CD4-positive, alpha-beta T cell treated with Interleukin-15 for 4 hours (primary cell): Measurements from ENCODE around the gene ABCA1.
"Not testable (repeated sequence)": the region's sequence is repeated elsewhere in the genome, so short reads cannot be mapped to it uniquely, and the experiment has no call there.

Experiments
- DNase-seq: peaks from one replicate; pipeline ENCODE4 v3.0.0-alpha.2; 2020; ENCODE audit warnings: low spot score

The ABCA1 gene

DNA sequence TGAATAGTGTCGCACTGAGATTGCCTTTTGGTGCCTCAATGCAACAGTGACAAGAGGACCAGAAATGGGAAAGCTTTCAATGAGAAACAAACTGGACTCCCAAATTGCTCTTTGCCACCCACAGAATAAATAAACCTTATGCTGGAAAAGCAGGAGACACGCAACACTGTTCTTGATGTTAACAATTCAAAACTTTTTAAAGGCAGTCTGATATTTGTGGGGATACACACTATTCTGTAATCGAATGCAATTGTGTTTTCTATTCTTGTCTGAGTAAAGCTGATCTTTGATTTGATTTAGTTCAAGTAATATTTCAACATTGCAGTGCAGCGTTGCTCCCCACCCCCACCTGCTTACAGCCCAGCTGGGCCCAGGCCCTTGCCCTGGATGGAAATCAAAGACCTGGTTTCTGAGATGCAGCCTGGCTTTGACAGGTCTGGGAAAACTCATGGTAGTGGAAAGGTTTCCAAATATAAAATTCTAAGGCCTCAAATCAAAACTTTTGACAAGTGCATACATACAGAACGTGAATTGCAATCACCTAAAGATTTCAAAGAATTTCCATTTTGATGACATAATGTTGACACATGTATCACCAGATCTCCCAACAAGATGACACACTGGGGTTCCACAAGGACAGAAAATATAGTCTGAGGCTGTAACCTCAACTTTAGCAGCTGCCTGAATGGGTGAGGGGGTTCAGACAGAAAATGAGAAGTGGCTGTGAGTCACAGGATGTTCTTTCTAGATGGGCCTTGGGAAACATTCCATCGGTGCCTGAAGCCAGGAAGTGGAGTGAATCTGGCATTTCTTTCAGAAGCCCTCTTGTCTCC, 55.1 kb downstream of the ABCA1 start:
- no peak for DNase-seq

DNA sequence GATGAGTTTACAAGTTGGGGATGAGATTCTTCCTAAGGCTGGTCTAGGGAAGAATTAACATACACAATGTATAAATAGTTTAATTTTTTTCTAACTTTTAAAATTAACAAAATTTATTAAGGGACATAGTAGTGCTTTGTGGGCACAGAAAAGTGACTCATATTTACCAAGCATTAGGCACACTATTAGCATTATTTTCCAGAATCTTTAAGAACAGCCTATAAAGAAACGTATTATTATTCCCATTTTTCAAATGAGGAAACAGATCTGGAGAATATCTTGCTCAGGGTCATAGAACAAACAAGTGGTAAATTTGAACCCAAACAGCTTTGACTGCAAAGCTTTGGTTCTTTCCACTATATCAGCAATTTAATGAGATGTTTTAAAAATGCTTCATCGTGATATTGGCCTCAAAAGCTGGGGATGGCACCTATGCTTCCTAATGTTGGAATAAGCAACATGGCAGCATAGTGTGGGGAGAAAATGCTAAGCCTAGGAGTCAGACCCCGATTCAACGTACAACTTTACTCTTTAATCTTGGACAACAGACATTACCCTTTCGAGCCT, 55.9 kb downstream of the ABCA1 start:
- DNase-seq = no peak

DNA sequence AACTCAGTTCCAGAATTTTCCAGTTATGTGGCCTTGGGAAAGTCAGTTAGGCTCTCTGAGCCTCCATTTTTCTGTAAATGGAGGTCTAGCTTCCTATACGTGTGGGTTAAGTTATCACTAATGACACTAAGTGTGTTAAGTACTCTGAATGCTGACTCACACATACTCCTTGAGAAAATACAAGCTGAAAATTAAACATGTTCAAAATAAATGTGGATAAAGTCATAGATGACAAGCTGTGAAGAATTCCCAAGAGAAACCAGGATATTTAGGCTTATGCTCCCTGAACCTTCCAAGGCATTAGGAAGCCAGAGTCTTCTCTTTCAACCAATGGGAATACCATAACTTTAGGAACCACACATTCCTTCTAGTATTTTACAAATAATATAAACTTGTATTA, 58.1 kb downstream of the ABCA1 start:
- no peak for DNase-seq

DNA sequence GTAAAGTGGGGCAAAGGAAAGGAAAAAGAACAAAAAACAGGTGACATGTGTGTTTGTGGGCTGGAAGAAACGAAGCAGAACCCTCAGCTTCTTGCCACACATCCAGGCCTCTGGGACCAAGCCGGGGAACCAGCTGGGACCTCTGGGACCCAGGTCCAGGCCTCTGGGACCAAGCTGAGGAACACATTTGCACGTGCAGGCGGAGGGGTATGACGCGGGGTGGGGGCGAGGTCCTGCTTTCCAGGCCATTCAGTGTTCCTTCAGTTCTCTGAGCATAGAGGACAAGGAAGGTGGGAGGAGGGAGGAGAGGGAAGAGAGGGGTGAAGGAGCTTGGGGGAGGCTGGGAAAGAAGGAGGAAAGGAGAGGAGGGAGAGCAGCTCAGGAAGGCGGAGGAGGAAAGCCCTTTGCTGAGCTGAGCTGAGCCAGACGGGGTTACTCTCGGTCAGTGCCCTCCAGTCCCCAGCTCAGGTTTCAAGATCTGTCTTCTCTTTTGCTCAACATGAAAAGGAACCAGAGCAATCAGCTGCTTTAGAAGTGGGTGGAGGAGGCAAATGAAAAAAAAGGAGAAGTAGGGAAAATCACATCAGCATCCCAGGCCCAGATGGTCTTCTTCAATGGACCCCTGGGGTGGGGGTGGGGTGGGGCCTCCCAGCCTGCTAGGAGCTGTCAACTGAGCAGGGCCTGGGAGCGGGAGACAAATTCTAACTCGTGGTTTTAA, 59.1 kb downstream of the ABCA1 start:
- DNase-seq = no peak

DNA sequence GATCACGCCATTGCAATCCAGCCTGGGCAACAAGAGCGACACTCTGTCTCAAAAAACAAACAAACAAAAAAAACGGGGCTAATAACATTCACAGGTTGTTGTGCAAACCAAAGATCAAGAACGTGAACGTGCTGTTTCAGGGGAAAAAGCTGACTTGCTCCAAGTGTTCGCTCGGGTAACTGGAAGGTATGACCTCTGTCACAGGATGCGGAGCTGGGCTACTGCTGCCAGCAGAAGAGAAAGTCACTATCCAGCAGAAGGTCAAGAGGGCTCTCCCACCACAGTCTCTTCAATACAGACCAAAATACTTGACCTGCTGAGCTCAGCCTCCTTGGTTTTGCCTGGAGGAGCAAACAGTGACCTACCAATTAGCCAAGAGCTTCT, 59.7 kb downstream of the ABCA1 start:
- DNase-seq = no peak

DNA sequence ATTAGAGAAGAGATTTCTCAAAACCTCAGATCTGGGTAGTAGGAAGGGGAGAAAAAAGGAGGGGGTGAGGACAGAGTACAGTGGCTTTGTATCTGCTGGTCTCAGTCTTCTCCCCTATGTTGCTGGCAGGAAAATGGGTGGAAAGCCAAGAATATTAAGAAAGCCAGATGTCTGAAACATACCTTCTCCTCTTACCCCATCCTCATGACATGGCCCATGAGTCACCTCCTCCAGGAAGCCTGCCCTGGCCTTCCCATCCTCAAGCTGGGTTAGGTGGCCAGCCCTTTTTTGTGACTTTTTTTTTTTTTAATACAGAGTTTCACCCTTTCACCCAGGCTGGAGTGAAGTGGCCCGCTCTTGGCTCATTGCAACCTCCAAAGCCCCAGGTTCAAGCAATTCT, 61.8 kb downstream of the ABCA1 start:
- DNase-seq = no peak

DNA sequence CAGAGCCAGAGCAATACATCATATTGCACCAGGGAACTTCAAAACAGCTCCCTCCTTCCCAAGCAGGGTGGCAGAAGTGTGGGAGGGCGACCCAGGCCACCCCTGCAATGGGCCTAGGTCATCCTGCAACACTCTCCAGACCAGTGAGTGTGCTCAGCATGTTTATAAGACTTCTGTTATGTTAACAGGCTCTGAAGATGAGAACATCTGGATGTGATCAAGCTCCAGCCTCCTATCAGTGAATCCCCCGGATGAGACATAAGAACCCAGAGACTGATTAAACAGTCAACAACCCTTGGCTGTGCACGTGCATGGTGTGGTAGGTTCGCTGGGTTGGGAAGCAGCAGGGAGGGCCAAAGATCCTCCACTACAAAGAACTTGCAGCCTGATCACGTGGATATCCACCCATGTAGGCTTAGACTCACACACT, 63.3 kb downstream of the ABCA1 start:
- DNase-seq = no peak

DNA sequence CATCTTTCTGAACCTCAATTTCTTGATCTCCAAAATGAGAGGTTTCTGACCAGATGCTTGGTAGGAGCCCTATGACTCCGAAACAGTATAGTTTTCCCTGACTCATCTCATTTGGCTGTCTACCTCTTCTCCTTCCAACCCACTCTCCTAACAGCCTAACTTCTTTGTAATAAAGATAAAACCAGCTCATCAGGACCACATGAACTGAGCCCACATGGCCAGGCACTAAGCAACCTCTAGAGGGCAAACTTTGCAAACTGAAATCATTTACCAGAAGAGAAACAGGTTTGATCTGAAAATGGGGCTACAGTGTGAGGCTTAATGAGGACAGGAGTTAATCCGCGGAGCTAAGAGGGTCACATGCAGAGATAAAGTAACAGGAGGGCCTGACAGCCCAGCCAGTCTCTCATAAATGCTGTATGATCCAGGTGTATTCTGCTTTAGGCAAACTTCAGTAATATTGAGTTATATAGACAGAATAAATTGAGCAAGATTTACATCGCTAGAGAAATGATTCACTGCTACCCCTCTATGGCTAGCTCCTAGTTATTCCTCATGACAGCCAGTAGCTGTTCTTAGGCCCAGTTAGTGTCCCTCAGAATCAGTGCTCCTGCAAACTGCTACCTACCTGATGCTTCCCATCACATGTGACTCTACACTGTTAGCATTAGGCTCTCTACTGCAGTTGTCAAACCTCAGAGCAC, 64.6 kb downstream of the ABCA1 start:
- peak; percentile 65 for DNase-seq

DNA sequence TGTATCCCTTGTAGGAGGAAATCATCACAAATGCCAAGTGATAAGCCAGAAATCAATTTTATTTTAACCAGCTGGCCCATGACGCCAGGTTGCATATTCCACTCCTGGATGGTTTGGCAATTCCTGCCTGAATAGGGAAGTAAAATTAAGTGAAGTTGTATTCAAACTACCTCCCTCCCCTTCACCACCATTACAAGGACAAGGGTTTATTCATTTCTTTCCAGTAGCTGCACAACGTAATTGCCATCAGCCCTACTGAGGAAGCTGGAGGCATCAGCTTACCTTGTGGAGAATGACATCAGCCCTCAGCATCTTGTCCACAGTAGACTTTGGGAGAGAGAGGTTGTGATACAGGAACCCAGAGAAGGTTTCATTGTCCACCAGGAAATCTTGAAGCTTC, 66.6 kb downstream of the ABCA1 start:
- no peak for DNase-seq

DNA sequence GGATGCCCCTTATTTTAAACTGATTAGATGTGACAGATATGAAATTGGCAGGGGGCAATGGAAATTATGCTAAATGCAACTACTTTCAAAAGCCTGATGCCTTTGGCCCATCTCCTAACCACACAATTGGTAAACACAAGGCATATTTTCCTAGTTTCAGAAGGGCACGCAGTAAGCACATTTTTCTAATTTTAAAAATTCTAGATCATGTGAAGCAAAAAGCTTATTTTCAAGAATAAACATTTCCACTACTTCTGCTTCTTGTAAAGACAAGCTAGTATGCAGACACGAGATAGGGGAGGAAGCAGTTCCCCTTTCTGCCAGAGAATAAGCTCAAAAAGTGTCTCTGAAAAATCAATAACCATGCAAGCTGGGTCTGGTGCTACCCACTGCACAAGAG, 67.7 kb downstream of the ABCA1 start:
- no peak for DNase-seq

DNA sequence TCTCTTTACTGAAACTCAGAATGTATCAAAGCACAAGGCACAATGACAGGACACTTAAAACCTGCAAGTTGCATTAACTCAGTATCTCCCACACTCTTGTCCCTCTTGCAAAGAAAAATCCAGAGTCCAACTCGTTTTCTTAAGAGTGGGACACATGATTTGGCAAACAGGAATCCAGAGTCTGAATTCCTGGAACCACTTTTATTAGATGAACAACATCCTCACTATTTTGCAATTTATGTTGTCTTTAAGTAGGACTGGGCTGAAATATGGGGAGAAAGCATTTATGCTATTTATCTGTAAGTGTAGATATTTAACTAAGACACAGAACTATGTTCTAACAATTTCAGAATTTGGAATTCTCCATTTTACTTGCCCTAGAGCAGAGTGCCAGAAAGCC, 69.1 kb downstream of the ABCA1 start:
- no peak for DNase-seq

DNA sequence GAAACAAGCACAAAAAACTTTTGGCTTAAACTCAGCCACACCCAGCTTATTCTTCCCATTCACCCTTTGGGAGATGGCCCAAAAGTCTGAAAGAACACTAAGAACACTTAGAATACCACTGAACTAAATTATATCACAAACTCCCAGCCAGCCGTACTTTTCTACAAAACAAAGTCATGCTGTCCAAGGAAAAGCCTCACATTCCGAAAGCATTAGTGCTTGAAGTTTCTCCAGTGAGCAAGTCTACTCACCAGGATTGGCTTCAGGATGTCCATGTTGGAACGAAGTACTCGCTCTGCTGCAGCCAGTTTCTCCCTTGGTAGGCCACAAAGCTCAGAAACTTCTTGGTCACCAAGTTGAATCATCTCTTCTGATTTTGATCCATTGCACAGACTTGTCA, 69.7 kb downstream of the ABCA1 start:
- DNase-seq = no peak

DNA sequence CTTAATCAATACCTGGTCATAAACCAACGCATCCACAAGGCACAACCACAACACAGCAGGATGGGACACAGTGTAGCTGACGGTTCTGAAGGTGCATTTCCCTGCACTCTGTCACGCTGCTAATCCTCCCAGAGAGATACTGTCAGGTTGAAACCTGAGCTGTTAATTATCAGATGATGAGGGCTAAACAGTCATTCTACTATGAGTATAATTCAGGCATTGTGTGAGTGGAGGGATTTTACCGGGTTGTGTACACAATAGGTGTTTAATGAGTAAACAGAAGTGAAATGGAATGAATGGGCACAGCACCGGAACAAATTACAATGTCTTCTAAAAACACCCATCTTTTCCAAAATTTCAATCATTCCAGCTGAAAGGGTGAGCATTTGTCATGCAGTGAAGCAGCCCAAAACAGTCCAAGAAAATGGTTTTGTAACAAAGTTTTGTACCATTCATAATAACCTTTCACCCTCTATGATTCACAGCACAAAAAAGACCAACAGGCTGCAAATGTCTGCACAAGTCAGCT, 71.5 kb downstream of the ABCA1 start:
- no peak for DNase-seq

DNA sequence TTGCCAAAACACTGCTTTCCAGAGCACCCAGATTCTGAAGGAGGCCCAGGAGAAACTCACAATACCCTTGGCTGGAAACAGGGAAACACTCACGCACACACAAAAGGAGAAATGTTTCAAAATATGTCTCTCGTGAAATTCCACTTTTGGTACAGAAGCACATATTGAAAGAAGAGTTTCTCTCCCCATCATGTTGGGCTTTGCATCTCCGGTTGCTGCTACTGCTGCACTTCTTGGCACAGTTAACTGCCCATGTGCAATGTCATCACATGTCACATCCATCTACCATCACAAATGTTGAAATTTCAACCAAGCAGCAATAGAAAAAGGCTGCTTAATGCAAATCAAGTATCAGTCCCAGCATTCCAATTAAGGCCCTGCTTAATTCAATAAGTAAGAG, 72.1 kb downstream of the ABCA1 start:
- no peak for DNase-seq

DNA sequence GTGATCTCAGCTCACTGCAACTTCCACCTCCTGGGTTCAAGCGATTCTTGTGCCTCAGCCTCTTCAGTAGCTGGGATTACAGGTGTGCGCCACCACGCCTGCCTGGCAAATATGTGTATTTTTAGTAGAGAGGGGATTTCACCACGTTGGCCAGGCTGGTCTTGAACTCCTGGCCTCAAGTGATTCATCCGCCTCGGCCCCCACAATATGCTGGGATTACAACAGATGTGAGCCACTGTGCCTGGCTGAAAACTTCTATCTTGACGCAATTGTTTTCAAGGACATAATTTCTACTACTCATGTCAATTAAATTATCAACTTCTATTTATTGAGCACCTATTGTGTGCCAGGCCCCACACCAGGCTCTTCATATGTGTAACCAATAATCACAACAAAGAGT, 72.7 kb downstream of the ABCA1 start:
- not testable (repeated sequence) for DNase-seq

DNA sequence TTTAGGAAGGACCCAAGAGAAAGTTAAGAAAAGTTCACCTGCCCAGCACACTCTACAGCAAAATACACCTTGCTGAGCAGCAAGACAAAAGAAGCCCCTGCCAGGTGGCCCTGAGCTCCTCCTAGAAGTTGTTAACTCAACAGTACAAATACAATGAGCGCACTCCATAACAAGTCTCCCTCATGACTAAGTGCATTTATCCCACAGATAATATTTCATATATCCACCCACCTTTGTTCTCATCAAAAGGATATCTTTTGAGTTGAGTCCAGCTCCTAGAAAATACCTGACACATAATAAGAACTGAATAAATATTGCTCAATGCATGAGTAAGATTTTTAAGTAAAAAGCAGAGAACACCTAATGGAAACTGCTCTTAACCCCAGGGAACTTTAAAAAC, 73.3 kb downstream of the ABCA1 start:
- DNase-seq = no peak

DNA sequence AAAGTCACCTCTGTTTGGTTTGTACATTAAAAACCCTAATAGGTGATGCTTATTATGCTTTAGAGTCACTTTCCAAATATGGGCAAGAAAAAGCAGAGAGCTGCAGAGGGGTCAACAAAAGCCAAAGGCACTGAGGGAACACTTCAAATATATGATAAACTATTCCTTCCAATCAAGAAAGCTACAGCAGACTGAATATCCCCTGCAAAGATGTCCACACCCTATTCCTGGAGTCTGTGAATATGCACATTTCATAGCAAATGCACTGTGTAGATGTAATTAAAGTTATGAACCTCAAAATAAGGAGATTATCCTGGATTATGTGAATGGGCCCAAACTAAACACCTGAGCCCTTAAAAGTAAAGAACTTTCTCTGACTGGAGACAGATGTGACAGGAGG, 74.3 kb downstream of the ABCA1 start:
- no peak for DNase-seq

DNA sequence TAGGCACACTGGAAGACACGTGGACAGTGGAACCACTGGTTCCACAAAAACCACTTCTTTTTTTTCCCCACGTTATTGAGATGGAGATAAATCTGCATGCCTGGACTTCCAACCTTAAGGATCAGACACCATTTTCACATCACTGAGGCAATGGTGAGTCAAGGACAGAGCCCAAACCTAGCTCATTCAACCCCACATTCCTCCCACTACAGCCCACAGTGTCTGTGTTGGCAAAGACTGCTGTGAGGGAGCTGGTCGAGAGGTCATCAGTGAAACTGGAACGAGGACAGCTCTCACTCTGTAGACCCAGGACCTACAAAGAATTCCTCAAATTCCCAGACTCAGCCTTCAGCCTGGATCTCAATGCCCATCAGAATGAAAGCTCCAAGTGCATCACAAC, 74.8 kb downstream of the ABCA1 start:
- no peak for DNase-seq

DNA sequence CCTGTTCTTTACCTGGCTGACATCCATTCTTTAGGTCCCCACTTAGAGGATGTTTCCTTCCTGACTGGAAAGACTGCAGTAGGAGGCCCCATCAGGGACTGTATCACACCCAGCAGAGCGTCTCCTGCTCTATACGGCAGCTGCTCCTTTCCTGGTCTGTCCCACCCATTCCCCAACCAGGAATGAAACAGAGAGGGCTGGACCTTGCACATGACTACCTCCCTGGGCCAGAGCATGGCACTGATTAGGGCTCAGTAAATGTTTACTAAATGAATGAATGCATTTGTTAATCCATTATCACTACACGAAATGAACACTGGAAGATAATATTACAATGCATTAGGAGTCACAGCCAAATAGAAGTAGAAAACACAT, 76.4 kb downstream of the ABCA1 start:
- no peak for DNase-seq

DNA sequence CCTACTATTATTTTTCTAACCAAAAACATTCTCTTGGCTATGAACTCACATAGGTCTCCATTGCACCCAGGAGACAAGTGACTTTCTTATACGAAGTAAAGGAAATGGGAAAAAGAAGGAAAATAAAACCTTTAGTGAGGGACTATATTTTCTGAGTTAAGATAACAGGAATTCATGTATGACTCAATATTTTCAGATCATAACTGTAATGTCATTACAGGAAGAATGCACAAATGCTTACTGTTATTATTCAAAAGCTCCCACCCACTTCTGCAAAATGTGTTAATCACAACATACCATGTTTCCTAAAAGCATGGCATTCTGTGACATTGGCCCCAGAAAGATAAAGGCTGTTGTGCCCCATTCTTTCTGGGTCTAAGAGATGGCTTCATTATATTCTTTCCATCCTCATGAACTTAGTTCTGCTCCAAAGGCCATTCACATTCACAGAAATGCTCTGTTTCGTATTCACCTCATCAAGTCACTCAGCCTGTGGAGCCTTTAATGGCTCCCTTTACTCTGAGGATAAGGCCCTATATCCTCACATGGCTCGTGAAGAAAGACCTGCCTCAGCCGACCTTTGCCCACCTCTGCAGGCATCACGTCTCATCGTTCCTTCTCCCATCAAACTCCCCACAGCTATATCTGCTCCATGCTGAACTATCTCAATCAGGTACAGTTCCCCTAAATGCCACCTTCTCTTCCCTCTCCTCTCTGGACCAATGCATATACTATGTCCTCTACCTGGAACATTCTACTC, 77.0 kb downstream of the ABCA1 start:
- no peak for DNase-seq

DNA sequence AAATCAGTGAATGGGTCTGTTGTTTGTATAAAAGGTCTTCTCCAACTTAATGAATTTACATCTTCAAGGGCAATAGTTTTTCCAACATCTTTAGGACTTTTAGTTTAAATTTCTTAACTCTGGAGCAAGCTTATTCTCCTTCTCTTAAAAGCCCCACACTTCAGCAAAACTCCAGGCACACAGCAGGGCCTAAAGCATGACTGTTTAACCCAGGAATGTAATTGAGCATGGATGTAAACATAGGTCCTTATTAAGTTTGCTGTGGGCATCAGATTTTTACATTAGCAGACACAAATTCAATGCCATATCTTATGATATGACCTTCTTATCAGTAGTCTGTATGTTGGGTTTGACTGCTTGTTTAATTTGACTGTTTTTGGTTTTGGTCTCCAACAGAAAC, 78.9 kb downstream of the ABCA1 start:
- DNase-seq = no peak

DNA sequence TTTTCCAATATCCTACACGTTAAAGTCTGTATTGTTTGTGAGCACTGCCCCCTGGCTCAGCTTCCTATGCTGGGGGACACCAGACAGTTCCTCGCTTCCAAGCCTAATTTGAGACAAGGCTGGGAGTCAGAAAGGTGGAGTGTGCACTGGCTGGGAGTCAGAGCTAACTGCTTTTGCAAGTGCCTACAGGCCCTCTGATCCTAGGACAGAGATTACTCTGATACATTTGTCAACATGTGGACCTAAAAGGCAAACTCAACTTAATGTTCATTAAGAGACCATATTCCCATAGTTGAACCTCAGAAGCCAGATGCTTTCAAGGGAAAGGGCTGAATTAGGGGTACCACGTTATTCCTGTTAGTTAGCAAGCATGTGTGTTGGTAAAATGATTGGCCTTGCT, 83.2 kb downstream of the ABCA1 start:
- DNase-seq = no peak
